Kidney tubule cell (primary cell): ENCODE data around the gene LZTS2.

ENCODE experiments used
- DNase-seq: peaks from one replicate; pipeline ENCODE4 v3.0.0-alpha.2; 2018; ENCODE audit warnings: low spot score

Gene LZTS2

GRCh38 chr10:100998991-100999741 is 442 bp upstream of the LZTS2 start:
- DNase-seq = peak; percentile 79

GRCh38 chr10:101000127-101000914 is 713 bp downstream of the LZTS2 start:
- DNase-seq = no peak

GRCh38 chr10:101000915-101001658 is 1.5 kb downstream of the LZTS2 start:
- DNase-seq = peak; percentile 93

- DNase-seq = no peak
These were observed 2.0 kb downstream of the LZTS2 start for GRCh38 chr10:101001659-101002035.

- no peak for DNase-seq
These were observed 2.8 kb downstream of the LZTS2 start for GRCh38 chr10:101002456-101002855.

GRCh38 chr10:101003639-101004206 is 4.1 kb downstream of the LZTS2 start:
- no peak for DNase-seq

GRCh38 chr10:101005361-101005760 is 5.8 kb downstream of the LZTS2 start:
- DNase-seq = no peak

GRCh38 chr10:101005869-101006567 is 6.4 kb downstream of the LZTS2 start:
- no peak for DNase-seq

GRCh38 chr10:101006593-101007098 is 7.0 kb downstream of the LZTS2 start:
- no peak for DNase-seq

- DNase-seq = no peak
These were observed 7.6 kb downstream of the LZTS2 start for GRCh38 chr10:101007099-101007711.

GRCh38 chr10:101007915-101008822 is 8.6 kb downstream of the LZTS2 start:
- DNase-seq = no peak

- DNase-seq = no peak
These were observed 9.3 kb downstream of the LZTS2 start for GRCh38 chr10:101008823-101009423.

GRCh38 chr10:101010329-101010728 is 10.7 kb downstream of the LZTS2 start:
- no peak for DNase-seq

GRCh38 chr10:101011517-101012423 is 12.2 kb downstream of the LZTS2 start:
- DNase-seq = no peak

GRCh38 chr10:101012525-101013364 is 13.1 kb downstream of the LZTS2 start:
- DNase-seq = peak; percentile 95

GRCh38 chr10:101013365-101013825 is 13.8 kb downstream of the LZTS2 start:
- no peak for DNase-seq

- peak; percentile 71 for DNase-seq
These were observed 14.7 kb downstream of the LZTS2 start for GRCh38 chr10:101014230-101014884.
